GM19025 (cell line): ENCODE measurements around the gene PRKCZ.

ENCODE experiments used
- ATAC-seq: cut with Tn5 transposase; IDR thresholded peaks from one replicate; pipeline ENCODE4 v1.9.1; 2021; ENCODE audit warnings: mild to moderate bottlenecking, low read depth, moderate library complexity; ENCODE audit not compliant: unreplicated experiment

The PRKCZ gene

DNA sequence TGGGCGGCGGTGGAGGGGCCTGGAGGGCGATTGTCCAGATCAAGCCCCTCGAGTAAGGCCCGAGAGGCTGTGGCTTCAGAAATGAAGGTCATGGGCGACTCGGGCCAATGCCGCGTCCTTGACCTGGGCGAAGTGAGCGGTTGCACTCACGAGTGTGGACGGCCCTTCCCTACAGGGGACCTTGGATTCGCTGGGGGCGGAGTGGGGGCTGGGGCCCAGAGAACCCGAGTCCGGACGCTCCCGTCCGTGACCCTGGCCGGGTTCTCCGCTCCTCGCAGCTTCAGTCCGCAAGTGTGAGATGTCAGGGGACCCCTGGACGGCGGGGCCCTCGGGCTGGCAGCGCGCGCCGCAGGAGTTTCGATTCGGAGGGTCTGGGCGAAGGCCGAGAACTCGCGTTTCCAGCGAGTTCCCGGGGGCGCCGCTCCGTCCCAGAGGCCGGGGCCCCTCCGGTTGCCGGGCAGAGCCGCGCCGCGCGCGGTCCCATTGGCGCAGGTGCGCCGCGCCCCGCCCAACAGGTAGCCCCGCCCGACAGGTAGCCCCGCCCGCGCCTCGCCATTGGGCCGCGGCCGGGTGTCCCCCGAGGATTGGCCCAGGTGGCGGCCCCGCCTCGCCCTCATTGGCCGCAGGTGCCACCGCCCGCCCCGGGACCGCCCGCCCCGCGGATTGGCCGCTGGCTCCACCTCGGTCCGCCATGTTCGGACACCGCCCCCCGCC is at the start of gene PRKCZ:
Gene PRKCZ, plus strand, starts transcription at position 694 of the 714 bp plus-strand sequence. CDS start 220 bp downstream, outside the sequence.
- no peak for ATAC-seq

GRCh38 chr1:2000432-2000831 is 49.8 kb upstream of the PRKCZ start:
- ATAC-seq: no peak

GRCh38 chr1:2000850-2001249 is 49.4 kb upstream of the PRKCZ start:
- no peak for ATAC-seq

DNA sequence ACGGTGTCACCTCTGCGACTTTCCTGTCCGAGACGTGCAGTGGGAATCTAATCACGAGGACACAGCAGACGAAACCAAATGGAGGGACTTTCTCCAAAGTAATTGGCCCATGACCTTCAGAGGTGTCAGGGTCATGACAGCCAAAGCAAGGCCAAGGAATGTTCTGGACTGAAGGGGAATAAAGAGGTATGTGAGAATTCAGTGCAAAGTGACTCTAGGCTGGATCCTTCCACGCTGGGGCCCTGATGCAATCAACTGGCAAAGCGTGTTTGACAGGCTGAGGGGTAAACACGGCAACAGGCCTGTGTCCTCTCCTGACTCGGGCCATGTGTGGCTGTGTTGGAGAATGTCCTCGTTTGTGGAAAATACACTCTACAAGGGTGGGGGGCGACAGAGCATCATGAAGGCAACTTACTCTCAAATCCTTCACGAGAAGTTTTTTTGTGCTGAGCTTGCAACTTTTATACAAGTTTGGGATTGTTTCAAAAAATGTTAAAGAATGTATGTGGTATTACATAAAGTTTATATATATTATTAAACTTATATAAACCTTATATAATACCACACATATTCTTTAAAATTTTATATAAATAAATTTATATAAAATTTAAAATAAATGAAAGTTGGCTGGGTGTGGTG is 48.3 kb upstream of the PRKCZ start:
- ATAC-seq: no peak

DNA sequence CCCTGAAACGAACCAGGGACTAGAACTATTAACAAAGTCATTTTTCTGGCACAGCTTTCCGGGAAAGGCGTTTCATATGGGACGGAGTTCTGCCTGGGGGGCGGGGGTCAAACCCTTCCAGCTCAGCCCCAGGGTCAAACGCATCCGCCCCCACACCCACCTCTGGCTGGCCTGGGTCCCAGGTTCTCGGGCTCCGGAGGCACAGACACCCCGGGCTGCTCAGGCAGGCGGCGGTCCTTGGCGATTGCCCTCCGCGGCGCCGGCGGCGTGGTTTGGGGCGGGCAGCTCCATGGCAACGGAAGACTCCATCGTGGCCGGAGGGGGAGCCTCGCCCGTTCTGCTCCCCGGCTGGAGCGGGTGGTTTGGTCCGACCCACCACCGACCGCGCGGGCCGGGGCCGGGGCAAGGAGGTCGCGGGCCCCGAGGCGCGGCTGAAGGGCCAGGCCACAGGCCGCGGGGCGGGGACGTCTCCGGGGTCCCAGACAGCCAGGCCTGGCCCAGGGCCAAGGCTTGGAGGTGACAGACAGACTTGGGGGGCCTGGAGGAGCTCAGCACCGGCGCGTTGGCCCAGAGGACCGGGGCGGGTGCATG is 46.6 kb upstream of the PRKCZ start, which contains the start of gene CFAP74:
Gene CFAP74, minus strand, starts transcription at position 246 of the 591 bp plus-strand sequence. CDS start 12,830 bp downstream, outside the sequence.
- no peak for ATAC-seq

DNA sequence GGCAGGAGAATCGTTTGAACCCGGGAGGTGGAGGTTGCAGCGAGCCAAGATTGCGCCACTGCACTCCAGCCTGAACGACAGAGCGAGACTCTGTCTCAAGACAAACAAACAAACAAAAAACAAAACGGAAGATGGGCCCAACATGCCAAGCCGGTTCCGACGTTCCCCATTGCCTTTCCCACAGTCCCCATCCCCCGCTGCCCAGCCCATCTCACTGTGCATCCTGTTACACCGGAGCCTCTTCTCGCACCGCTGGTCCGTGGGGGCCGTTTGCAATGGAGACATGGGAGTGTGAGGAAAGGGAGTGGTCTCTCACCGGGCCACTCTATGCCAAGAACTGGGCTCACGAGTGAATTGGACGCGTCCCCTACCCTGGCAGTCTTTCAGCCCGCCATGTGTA is 45.4 kb upstream of the PRKCZ start:
- ATAC-seq: no peak

- no peak for ATAC-seq
These were observed 40.8 kb upstream of the PRKCZ start for GRCh38 chr1:2009101-2010053.

- no peak for ATAC-seq
These were observed 36.0 kb upstream of the PRKCZ start for GRCh38 chr1:2014181-2014580.

DNA sequence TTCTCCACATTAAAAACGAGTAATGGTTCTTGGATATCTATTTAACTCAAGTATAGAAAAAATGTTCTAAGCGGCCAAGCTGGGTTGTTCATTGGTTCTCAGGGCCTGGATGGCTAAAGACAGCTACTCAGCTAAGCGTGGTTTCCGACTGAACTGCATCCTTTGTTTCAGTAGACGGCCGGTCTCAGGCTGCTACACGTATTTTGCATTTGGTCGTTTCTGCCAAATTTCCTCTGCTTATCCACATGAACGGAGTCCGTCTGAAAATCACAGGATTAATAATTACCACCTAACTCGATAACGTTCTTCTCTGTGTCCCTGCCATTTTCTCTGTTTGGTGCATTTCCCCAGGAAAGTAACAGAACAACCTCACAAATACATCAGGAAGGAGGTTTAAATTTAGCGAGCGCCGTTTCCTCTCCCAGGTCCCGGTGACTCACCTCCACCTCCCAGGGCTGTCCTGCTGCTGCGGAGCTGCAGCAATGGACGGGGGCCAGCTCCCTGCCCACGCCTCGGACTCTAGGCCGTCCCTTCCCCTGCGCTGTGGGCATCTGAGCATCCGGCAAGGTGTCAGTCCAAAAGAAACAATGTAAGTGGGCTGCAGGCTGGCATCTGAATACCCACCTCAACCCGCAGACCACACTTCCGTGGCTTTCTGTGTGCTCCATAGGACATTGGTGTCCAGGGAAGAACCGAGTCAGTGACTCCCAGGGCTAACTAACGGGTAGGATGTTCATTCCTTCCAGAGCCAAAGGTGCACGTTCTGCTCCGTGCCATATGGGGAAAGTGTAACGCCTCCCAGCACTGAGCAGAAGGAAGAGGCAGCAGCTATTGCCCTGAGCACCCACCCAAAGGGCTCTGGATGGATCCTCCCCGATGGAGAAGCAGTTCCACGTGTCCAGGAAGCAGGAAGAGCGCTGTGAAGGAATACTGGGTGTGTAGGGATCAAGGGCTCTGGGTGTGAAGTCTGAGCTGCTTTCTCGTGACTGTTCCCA is 35.2 kb upstream of the PRKCZ start:
- no peak for ATAC-seq

GRCh38 chr1:2016123-2016522 is 34.1 kb upstream of the PRKCZ start:
- ATAC-seq: no peak

- no peak for ATAC-seq
These were observed 31.7 kb upstream of the PRKCZ start for GRCh38 chr1:2018217-2019171.

GRCh38 chr1:2019172-2019543 is 31.1 kb upstream of the PRKCZ start, which contains the start of gene GABRD:
TSS of gene GABRD (plus strand) at chr1:2019345. CDS start at chr1:2019424, 79 bp downstream.
- ATAC-seq: no peak

- ATAC-seq: no peak
These were observed 30.5 kb upstream of the PRKCZ start for GRCh38 chr1:2019571-2020309.

- no peak for ATAC-seq
These were observed 29.9 kb upstream of the PRKCZ start for GRCh38 chr1:2020310-2020655.

- ATAC-seq: no peak
These were observed 28.7 kb upstream of the PRKCZ start for GRCh38 chr1:2021550-2021949.

DNA sequence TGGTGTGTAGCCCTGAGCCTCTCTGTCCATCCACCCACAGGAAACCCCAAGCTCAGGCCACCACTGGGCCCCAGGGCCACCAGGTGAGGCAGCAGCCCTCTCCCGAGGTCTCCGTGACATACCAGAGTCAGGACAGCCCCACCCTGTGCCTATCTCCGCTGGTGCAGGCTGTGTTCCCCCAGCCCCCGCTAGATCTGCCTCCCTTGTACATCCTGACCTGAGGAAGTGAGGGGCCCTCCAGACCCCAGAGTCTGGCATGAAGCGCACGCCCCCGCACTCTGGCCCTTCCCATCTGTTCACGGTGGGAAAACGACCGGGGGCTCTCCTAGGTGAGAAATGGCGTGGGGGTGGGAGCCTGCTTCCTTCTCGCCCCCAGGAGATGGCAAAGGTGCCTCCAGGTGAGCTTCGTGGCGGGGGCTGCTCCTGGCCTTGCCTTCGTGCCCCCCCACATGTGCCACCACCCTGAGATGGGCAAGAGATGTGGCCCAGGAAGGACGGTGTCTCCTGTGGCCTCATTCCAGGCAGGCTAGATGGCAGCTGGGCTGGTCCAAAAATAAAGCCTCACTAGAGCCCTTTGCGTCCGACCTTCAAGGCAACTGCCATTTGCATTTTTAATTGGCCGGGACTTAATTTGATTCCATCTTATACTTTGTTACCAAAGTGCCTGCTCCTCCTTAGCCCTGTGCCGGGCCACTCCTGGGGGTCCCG is 28.0 kb upstream of the PRKCZ start:
- no peak for ATAC-seq

GRCh38 chr1:2023187-2023586 is 27.0 kb upstream of the PRKCZ start:
- ATAC-seq: no peak
